Calu3 (cell line): ENCODE results near the gene TMED10. TPM values are rescaled to one million over a fixed set of nuclear protein-coding genes. Genes with fewer than 3 reads are reported as not detected.

Experiments used
- Bru-seq: library from RNA; stranded (reverse); fragments of 400-500 nt; gene quantifications from one replicate; lab custom pipeline; 2021; lab: Mats Ljungman, UMichigan
- BruChase-seq, 2 experiments: library from RNA; stranded (reverse); fragments of 400-500 nt; gene quantifications; one replicate each; lab custom pipeline; 2021; lab: Mats Ljungman, UMichigan
- BruUV-seq: library from RNA; stranded (reverse); fragments of 400-500 nt; replicated peaks from 2 replicates; lab custom pipeline; 2021; lab: Mats Ljungman, UMichigan
- CTCF ChIA-PET: fragments of 300-600 bp; sonication (Branson Sonifier 250); formaldehyde crosslinking; loops from one replicate; lab custom pipeline; 2022; ENCODE audit warnings: antibody characterized with exemption; lab: Charles Lee
- DNase-seq: peaks from one replicate; pipeline ENCODE4 v3.0.0; 2022
- H3K27ac Mint-ChIP-seq: one replicate; pipeline ENCODE4 v1.8.0; 2022; ENCODE audit warnings: mixed read lengths; ENCODE audit not compliant: unreplicated experiment
- H3K27me3 Mint-ChIP-seq: one replicate; pipeline ENCODE4 v1.8.0; 2022; ENCODE audit warnings: mixed read lengths; ENCODE audit not compliant: unreplicated experiment
- H3K36me3 Mint-ChIP-seq: one replicate; pipeline ENCODE4 v1.8.0; 2022; ENCODE audit warnings: mild to moderate bottlenecking, moderate library complexity, mixed read lengths; ENCODE audit not compliant: insufficient read depth, unreplicated experiment
- H3K4me1 Mint-ChIP-seq: one replicate; pipeline ENCODE4 v1.8.0; 2022; ENCODE audit warnings: mild to moderate bottlenecking, low read depth, mixed read lengths; ENCODE audit not compliant: unreplicated experiment
- H3K4me3 Mint-ChIP-seq: one replicate; pipeline ENCODE4 v1.8.0; 2022; ENCODE audit warnings: mild to moderate bottlenecking, low read depth, moderate library complexity, mixed read lengths; ENCODE audit not compliant: unreplicated experiment
- H3K9me3 Mint-ChIP-seq: one replicate; pipeline ENCODE4 v1.8.0; 2022; ENCODE audit warnings: low read depth, mixed read lengths; ENCODE audit not compliant: unreplicated experiment
- CTCF ChIP-seq: fragments of 200-600 bp; IDR thresholded peaks from one replicate; pipeline ENCODE4 v1.8.0; 2022; ENCODE audit warnings: antibody characterized with exemption; ENCODE audit not compliant: unreplicated experiment
- intact Hi-C: fragments of 100-400 bp; cut with micrococcal nuclease; formaldehyde crosslinking; loops from one replicate; pipeline ENCODE4 v1.10.0; 2022; ENCODE audit not compliant: unreplicated experiment
- long read RNA-seq: library from polyadenylated mRNA; stranded (forward); transcript quantifications from one replicate; pipeline ENCODE4 v2.0.0, GENCODE V29; 2022
- total RNA-seq: library from RNA; stranded (reverse); gene quantifications from 2 replicates; pipeline ENCODE4 v1.2.3, GENCODE V29; 2022

TMED10 gene
- total RNA-seq (391 and 434 TPM in 2 replicates), Bru-seq, nascent RNA (percentile 92 among the genes with signal in this experiment), BruChase-seq, experiment 1, labeled RNA remaining after a 6-hour chase (percentile 97 among the genes with signal in this experiment), BruChase-seq, experiment 2, labeled RNA remaining after a 2-hour chase (percentile 92 among the genes with signal in this experiment)
- long read RNA-seq, full-length matches to known transcripts = 547 of 623 reads
- long read RNA-seq, partial matches to known transcripts = 2 of 623 reads
- long read RNA-seq, other reads (novel, unspliced or antisense) = 74 of 623 reads

GRCh38 chr14:75176142-75176820 lies at the start of gene TMED10:
Gene TMED10 (minus strand): TSS chr14:75176612. CDS start chr14:75176579, 33 bp downstream.
- CTCF ChIA-PET = no interaction called here
- Mint-ChIP-seq H3K9me3 (no peaks in the 10 kb centered on the region), H3K4me1 (peaks cover 21% of the 10 kb centered on the region), H3K4me3 (peak within 1 kb of the TSS; percentile 97), H3K36me3 (peaks cover 31% of the 10 kb centered on the region), H3K27ac (peak within 1 kb of the TSS; percentile 98), H3K27me3 (no peaks in the 10 kb centered on the region)
- BruUV-seq = TSS peak; percentile 88
- intact Hi-C loops = loop anchor here (2.0 kb wide), 1 partner anchor 105 kb away; no protein-coding TSS in a partner anchor
- no peak for TF ChIP-seq CTCF
- DNase-seq = peak; percentile 86

DNA sequence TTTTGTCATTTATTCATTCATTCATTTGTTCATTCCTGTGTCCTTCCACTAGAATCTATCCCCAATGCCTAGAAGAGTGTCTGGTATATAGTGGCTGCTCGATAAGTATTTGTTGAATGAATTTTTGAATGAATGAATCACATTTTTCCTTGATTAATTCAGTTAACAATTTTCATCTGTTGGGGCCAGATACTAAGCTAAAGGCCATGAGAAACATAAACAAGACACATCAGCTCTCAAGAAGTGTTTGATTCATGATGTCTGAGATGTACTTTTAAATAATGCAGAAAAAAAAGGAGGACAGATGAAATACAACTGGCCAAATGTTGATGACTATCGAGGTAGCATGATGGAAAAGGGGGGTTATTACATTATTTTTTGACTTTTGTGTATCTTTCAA lies 48.1 kb upstream of the TMED10 start:
- Mint-ChIP-seq H3K4me3 (no peak overlapping the region), H3K27me3 (no peaks in the 10 kb centered on the region), H3K4me1 (peaks cover 60% of the 10 kb centered on the region), H3K9me3 (no peaks in the 10 kb centered on the region), H3K27ac (no peak overlapping the region), H3K36me3 (peaks cover 4% of the 10 kb centered on the region)
- CTCF ChIA-PET = interaction anchor here (0.5 kb wide), 1 partner anchor 593 kb away, joined by 3 read pairs; no protein-coding TSS in a partner anchor
- DNase-seq = no peak
- intact Hi-C loops = no loop called here
- TF ChIP-seq CTCF = no peak
- no TSS peak for BruUV-seq

- no peak for TF ChIP-seq CTCF
- peaks cover 52% of the 10 kb centered on the region for H3K4me1 Mint-ChIP-seq
- H3K9me3 Mint-ChIP-seq = no peaks in the 10 kb centered on the region
- DNase-seq = peak; percentile 16
- no TSS peak for BruUV-seq
- CTCF ChIA-PET = no interaction called here
- no peak overlapping the region for H3K4me3 Mint-ChIP-seq
- intact Hi-C loops = no loop called here
- no peak overlapping the region for H3K27ac Mint-ChIP-seq
- no peaks in the 10 kb centered on the region for H3K27me3 Mint-ChIP-seq
- H3K36me3 Mint-ChIP-seq = peaks cover 4% of the 10 kb centered on the region
Measured at GRCh38 chr14:75223664-75224154, 47.3 kb upstream of the TMED10 start.

DNA sequence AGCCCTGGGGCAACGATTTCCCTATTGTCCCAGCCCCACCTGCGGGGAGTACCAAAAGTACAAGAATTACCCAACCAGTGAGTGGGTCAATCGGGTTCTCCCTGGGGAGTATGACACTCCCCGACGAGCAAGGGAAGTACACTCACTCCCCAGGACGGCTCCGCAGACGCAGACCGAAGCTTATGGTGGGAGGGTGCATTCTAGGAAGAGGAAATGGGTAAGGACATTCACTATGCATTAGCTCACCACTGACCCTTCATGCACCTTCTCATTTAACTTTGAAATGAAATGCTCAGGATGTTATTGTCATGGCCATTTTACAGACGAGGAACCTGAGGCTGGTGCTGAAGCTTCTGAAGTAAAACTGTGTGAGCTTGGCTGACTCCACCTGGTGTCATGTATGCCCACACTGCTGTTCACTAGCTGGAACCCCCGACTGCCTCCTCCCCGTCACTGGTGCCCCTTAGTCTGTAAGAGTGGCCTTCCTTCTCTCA lies 45.8 kb upstream of the TMED10 start:
- no peaks in the 10 kb centered on the region for H3K27me3 Mint-ChIP-seq
- intact Hi-C loops = no loop called here
- H3K4me1 Mint-ChIP-seq = peaks cover 40% of the 10 kb centered on the region
- H3K9me3 Mint-ChIP-seq = no peaks in the 10 kb centered on the region
- peak overlapping the region; percentile 19 for H3K27ac Mint-ChIP-seq
- BruUV-seq = TSS peak; percentile 37
- no peak for TF ChIP-seq CTCF
- CTCF ChIA-PET = interaction anchor here (1.1 to 1.4 kb wide), 3 partner anchors 22 to 38 kb away, joined by 3 to 4 read pairs (median 3); no protein-coding TSS in a partner anchor
- H3K4me3 Mint-ChIP-seq = no peak overlapping the region
- DNase-seq = peak; percentile 40
- H3K36me3 Mint-ChIP-seq = peaks cover 4% of the 10 kb centered on the region
